GM12878 (cell line): ENCODE results near the gene BCAR3. TPM values are rescaled to one million over a fixed set of nuclear protein-coding genes. Genes with fewer than 3 reads are reported as not detected.

Experiments
- ATAC-seq: fragments of 200-7000 bp; cut with Tn5 transposase; 3 replicates; pipeline ENCODE4 v1.9.1; 2020; ENCODE audit warnings: mild to moderate bottlenecking, moderate library complexity
- BruUV-seq: library from RNA; stranded (reverse); fragments of 400-500 nt; replicated peaks from 2 replicates; lab custom pipeline; 2021; lab: Mats Ljungman, UMichigan
- CTCF ChIA-PET: fragments of 300-600 bp; sonication (Branson Sonifier 250); formaldehyde crosslinking; extraction: SDS; loops from one replicate; lab custom pipeline; 2021; ENCODE audit warnings: inconsistent platforms; lab: Yijun Ruan, JAX
- POLR2A ChIA-PET: fragments of 350-600 bp; formaldehyde crosslinking; extraction: SDS; loops from one replicate; lab custom pipeline; 2021; ENCODE audit warnings: inconsistent platforms; lab: Charles Lee
- RAD21 ChIA-PET: fragments of 300-600 bp; sonication (Branson Sonifier 250); formaldehyde crosslinking; loops from one replicate; lab custom pipeline; 2023; ENCODE audit warnings: antibody characterized with exemption; ENCODE audit not compliant: unreplicated experiment; lab: Charles Lee
- SMC1A ChIA-PET: fragments of 300-600 bp; sonication (Branson Sonifier 250); formaldehyde crosslinking; loops from one replicate; lab custom pipeline; 2023; ENCODE audit not compliant: unreplicated experiment, uncharacterized antibody; lab: Charles Lee
- DNase-seq: peaks from one replicate; pipeline ENCODE4 v3.0.0-alpha.2; 2011; ENCODE audit warnings: low read depth, low spot score
- FAIRE-seq: peaks from 3 replicates; lab custom pipeline; 2011; peaks lifted over from hg19 to GRCh38; lab: Jason Lieb, UNC
- H2AFZ ChIP-seq: 2 replicates; pipeline ENCODE4 v1.6.0; 2011; ENCODE audit warnings: low read depth, low read length, control low read depth; ENCODE audit not compliant: control insufficient read depth
- H3K27ac ChIP-seq: 2 replicates; pipeline ENCODE4 v1.5.1; 2011; ENCODE audit warnings: control low read depth; ENCODE audit not compliant: control insufficient read depth, insufficient read depth
- H3K27me3 ChIP-seq, 2 experiments: replicated peaks in 1 of 2; 2 replicates each; pipeline versions ENCODE4 v1.6.0 to v1.6.1; 2011; ENCODE audit warnings: low read length in 1 of 2; ENCODE audit not compliant: control insufficient read depth in 2 of 2, insufficient read depth in 2 of 2
- H3K36me3 ChIP-seq, 2 experiments: 2 replicates each; pipeline ENCODE4 v1.5.1; 2011; ENCODE audit warnings: low read length in 1 of 2; ENCODE audit not compliant: control insufficient read depth in 2 of 2, insufficient read depth in 2 of 2
- H3K4me1 ChIP-seq: 2 replicates; pipeline ENCODE4 v1.6.1; 2011; ENCODE audit warnings: mild to moderate bottlenecking, low read length, moderate library complexity, mixed read lengths; ENCODE audit not compliant: control insufficient read depth, insufficient read depth
- H3K4me2 ChIP-seq: 2 replicates; pipeline ENCODE4 v1.6.0; 2011; ENCODE audit warnings: control low read depth; ENCODE audit not compliant: control insufficient read depth, insufficient read depth
- H3K4me3 ChIP-seq: fragments of 200-600 bp; sonication (generic); 2 replicates; pipeline ENCODE4 v1.5.1; 2016
- H3K79me2 ChIP-seq: 2 replicates; pipeline ENCODE4 v1.6.0; 2011; ENCODE audit warnings: low read length; ENCODE audit not compliant: control insufficient read depth, insufficient read depth
- H3K9ac ChIP-seq: 2 replicates; pipeline ENCODE4 v1.8.0; 2011; ENCODE audit warnings: low read length, control low read depth, mixed read lengths; ENCODE audit not compliant: control insufficient read depth, insufficient read depth
- H3K9me3 ChIP-seq: replicated peaks from 3 replicates; pipeline ENCODE4 v1.5.1; 2011; ENCODE audit warnings: mild to moderate bottlenecking, low read length; ENCODE audit not compliant: control insufficient read depth, insufficient read depth
- H4K20me1 ChIP-seq: 2 replicates; pipeline ENCODE4 v1.6.0; 2011; ENCODE audit not compliant: control insufficient read depth, insufficient read depth
- CEBPB ChIP-seq, 2 experiments: fragments of 150-350 bp in 1 of 2; IDR thresholded peaks; 2 replicates each; pipeline ENCODE4 v1.6.1; 2012 to 2014; ENCODE audit warnings: low read depth in 2 of 2, low read length in 2 of 2, borderline replicate concordance in 1 of 2, inconsistent platforms in 1 of 2
- CUX1 ChIP-seq: IDR thresholded peaks from 2 replicates; pipeline ENCODE4 v1.6.1; 2012; ENCODE audit warnings: improper control_type of control experiment, low read depth, low read length; ENCODE audit not compliant: insufficient replicate concordance
- EED ChIP-seq: sonication (generic); IDR thresholded peaks from 2 replicates; pipeline ENCODE4 v1.6.1; 2016; ENCODE audit warnings: antibody characterized with exemption, low read depth
- HDAC2 ChIP-seq: fragments of 200-600 bp; sonication (generic); IDR thresholded peaks from 2 replicates; pipeline ENCODE4 v1.6.1; 2017
- IRF4 ChIP-seq: IDR thresholded peaks from 2 replicates; pipeline ENCODE4 v1.6.1; 2011; ENCODE audit warnings: low read depth, low read length
- NR2F1 ChIP-seq: fragments of 450-650 bp; conservative IDR thresholded peaks from 2 replicates; pipeline ENCODE4 v1.6.1; 2017; ENCODE audit warnings: mild to moderate bottlenecking
- RB1 ChIP-seq: fragments of 450-650 bp; formaldehyde crosslinking; IDR thresholded peaks from 2 replicates; pipeline ENCODE4 v1.6.1; 2017; ENCODE audit warnings: mild to moderate bottlenecking, borderline replicate concordance
- YBX1 ChIP-seq: fragments of 450-650 bp; IDR thresholded peaks from 2 replicates; pipeline ENCODE4 v1.6.1; 2016; ENCODE audit warnings: antibody characterized with exemption
- YY1 ChIP-seq: IDR thresholded peaks from 2 replicates; pipeline ENCODE4 v1.6.1; 2011; ENCODE audit warnings: low read depth, mild to moderate bottlenecking, low read length
- ZBTB11 ChIP-seq: fragments of 450-650 bp; formaldehyde crosslinking; IDR thresholded peaks from 2 replicates; pipeline ENCODE4 v1.5.0; 2022; ENCODE audit warnings: mild to moderate bottlenecking, missing genetic modification characterization
- WGBS: methylation state at CpG from one replicate; pipeline ENCODE4 v1.1.6; 2016; ENCODE audit warnings: low lambda C conversion rate; ENCODE audit not compliant: insufficient replicate concordance, insufficient coverage; ENCODE audit errors: missing lambda C conversion rate; 5-methylcytosine and 5-hydroxymethylcytosine counted together
- in situ Hi-C: fragments of 300-500 bp; cut with MboI; formaldehyde crosslinking; loops from 9 replicates; pipeline ENCODE4 v1.14.3; 2018; ENCODE audit warnings: mixed read lengths
- intact Hi-C: fragments of 100-400 bp; cut with micrococcal nuclease; formaldehyde crosslinking; loops from one replicate; pipeline ENCODE4 v1.14.2; 2022; ENCODE audit not compliant: unreplicated experiment
- polyA plus RNA-seq, 11 experiments: library from polyadenylated mRNA; depleted of rRNA in 4 of 11; unstranded in 6 of 11; stranded (reverse) in 5 of 11; fragments of >200 nt; fragmentation: Nextera tagmentation in 4 of 11; fragmentation: Illumina TruSeq in 1 of 11; extraction: Ambion mirVana in 4 of 11; extraction: Trizol in 1 of 11; gene quantifications; 1 replicate in 1 of 11; 2 replicates in 10 of 11; pipeline versions ENCODE4 v1.2.1 to v1.2.3, GENCODE V29; 2011 to 2016; ENCODE audit warnings: inconsistent platforms in 2 of 11, missing spikeins in 2 of 11, low read depth in 1 of 11
- total RNA-seq, 4 experiments: library from RNA; depleted of rRNA in 3 of 4; stranded (reverse); fragments of >200 nt in 3 of 4; fragmentation: Illumina TruSeq in 1 of 4; extraction: Trizol in 1 of 4; gene quantifications; 2 replicates each; pipeline versions ENCODE4 v1.2.1 to v1.2.3, GENCODE V29; 2013 to 2021
- TF ChIP-seq, protein P1 (sequence below): fragments of 450-650 bp; IDR thresholded peaks from 2 replicates; pipeline ENCODE4 v1.6.1; 2018; ENCODE audit warnings: mild to moderate bottlenecking, low read depth, moderate library complexity; ENCODE audit not compliant: partially characterized antibody

The BCAR3 gene
- total and polyA plus RNA-seq, 10 of the 15 experiments (the other 5 are each of a cell fraction or from before 2014, with no cell fraction given), result 1.3 to 6.6 (median 1.8) TPM

- no peak for TF ChIP-seq CUX1
- TF ChIP-seq HDAC2, result no peak
- TF ChIP-seq YY1, result no peak
- TF ChIP-seq NR2F1, result no peak
- TF ChIP-seq EED, result no peak
- TF ChIP-seq CEBPB (IDR thresholded peaks at IDR 0.05; ENCODE audit: borderline replicate concordance in 1 of 2, low read depth in 2 of 2, low read length in 2 of 2), result no peak
- TF ChIP-seq, all 136 proteins: peak for 0
Observed at GRCh38 chr1:93679546-93679945, 2.1 kb downstream of the BCAR3 start (continued).

DNA sequence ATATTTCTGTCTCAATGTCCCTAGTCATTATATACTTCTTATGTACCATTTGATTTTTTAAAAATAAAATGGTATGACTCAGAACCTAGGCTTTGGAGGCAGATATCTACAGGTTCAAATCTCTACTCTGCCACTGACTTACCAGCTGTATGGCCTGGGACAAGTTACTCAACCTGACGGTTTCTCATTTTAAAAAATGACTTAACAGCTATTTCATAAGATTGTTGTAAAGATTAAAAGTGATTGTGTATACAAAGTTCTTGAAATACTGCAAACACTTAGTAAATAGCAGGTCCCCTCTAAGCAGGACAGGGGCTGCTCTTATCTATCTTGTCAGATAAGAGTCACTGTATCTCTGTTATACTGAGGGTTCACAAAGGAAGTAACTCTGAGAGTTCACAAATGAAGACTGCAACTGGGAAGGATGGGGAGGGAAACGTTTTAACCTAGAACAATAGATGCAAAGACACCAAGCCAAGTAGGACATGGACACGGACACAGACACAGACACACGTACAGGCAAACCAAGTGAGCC lies 2.6 kb downstream of the BCAR3 start:
- 67% methylated on average over 4 of the region's 4 CpGs for WGBS
- ChIA-PET POLR2A (interaction anchor here (1.1 to 1.9 kb wide), 4 partner anchors 8 to 37 kb away, joined by 3 to 7 read pairs (median 4); no protein-coding TSS in a partner anchor), RAD21 (interaction anchor here (0.8 to 5.7 kb wide), 13 partner anchors 11 to 135 kb away, joined by 3 to 24 read pairs (median 4); no protein-coding TSS in a partner anchor), CTCF (interaction anchor here (0.7 to 5.2 kb wide), 11 partner anchors 9 to 135 kb away, joined by 3 to 30 read pairs (median 4); no protein-coding TSS in a partner anchor), SMC1A (interaction anchor here (0.6 to 5.4 kb wide), 22 partner anchors 7 to 170 kb away, joined by 3 to 27 read pairs (median 4); no protein-coding TSS in a partner anchor)
- Histone ChIP-seq H4K20me1 (no peaks in the 10 kb centered on the region; the same call in 1 of the 2 replicates), H3K27ac (no peak overlapping the region), H3K79me2 (no peaks in the 10 kb centered on the region), H3K4me2 (no peak overlapping the region), H3K4me1 (peaks cover 9% of the 10 kb centered on the region; the same call in 1 of the 2 replicates), H3K36me3 (no peaks in the 10 kb centered on the region), H3K9ac (no peak overlapping the region), H3K27me3 (peaks cover 0 to 4% of the 10 kb centered on the region in 2 experiments; a peak in 2 of 4 replicates), H2AFZ (no peak overlapping the region), H3K4me3 (no peak overlapping the region), H3K9me3 (no peaks in the 10 kb centered on the region)
- in situ Hi-C loops, result no loop called here
- BruUV-seq, result no TSS peak
- intact Hi-C loops, result no loop called here
- FAIRE-seq, result no peak
- ATAC-seq, result no peak
- no peak for DNase-seq
- TF ChIP-seq ZBTB11 (CRISPR knock-in tag) (no peak), YBX1 (no peak), RB1 (no peak), IRF4 (no peak)
- TF ChIP-seq, protein P1, sequence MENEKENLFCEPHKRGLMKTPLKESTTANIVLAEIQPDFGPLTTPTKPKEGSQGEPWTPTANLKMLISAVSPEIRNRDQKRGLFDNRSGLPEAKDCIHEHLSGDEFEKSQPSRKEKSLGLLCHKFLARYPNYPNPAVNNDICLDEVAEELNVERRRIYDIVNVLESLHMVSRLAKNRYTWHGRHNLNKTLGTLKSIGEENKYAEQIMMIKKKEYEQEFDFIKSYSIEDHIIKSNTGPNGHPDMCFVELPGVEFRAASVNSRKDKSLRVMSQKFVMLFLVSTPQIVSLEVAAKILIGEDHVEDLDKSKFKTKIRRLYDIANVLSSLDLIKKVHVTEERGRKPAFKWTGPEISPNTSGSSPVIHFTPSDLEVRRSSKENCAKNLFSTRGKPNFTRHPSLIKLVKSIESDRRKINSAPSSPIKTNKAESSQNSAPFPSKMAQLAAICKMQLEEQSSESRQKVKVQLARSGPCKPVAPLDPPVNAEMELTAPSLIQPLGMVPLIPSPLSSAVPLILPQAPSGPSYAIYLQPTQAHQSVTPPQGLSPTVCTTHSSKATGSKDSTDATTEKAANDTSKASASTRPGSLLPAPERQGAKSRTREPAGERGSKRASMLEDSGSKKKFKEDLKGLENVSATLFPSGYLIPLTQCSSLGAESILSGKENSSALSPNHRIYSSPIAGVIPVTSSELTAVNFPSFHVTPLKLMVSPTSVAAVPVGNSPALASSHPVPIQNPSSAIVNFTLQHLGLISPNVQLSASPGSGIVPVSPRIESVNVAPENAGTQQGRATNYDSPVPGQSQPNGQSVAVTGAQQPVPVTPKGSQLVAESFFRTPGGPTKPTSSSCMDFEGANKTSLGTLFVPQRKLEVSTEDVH, result no peak
